SU-DHL-6 (cell line): ENCODE measurements around the gene DTYMK.

Experiments
- H2AFZ ChIP-seq: fragments of 200-600 bp; sonication (generic); 2 replicates; pipeline ENCODE4 v1.6.1; 2014; ENCODE audit warnings: low read depth, mild to moderate bottlenecking, moderate library complexity, mixed read lengths, antibody characterized with exemption, low read length; ENCODE audit not compliant: severe bottlenecking
- H3F3A ChIP-seq: fragments of 200-600 bp; shearing (Covaris generic); 2 replicates; pipeline ENCODE4 v1.6.0; 2016; ENCODE audit warnings: antibody characterized with exemption, mild to moderate bottlenecking; ENCODE audit not compliant: insufficient read depth
- H3K27ac ChIP-seq: fragments of 200-600 bp; sonication (generic); 2 replicates; pipeline ENCODE4 v1.5.1; 2016; ENCODE audit warnings: low read depth, mild to moderate bottlenecking, low read length, moderate library complexity, mixed read lengths
- H3K27me3 ChIP-seq: fragments of 200-600 bp; sonication (generic), shearing (Covaris generic); 2 replicates; pipeline ENCODE4 v1.6.0; 2014; ENCODE audit warnings: mild to moderate bottlenecking, low read length
- H3K36me3 ChIP-seq: fragments of 200-600 bp; sonication (generic); 2 replicates; pipeline ENCODE4 v1.6.1; 2014; ENCODE audit warnings: mild to moderate bottlenecking, low read length, mixed read lengths
- H3K4me2 ChIP-seq: fragments of 300-600, 200-600 bp; shearing (Covaris generic), sonication (generic); 2 replicates; pipeline ENCODE4 v1.6.0; 2014; ENCODE audit warnings: low read length, low read depth, mild to moderate bottlenecking; ENCODE audit not compliant: poor library complexity, severe bottlenecking
- H3K4me3 ChIP-seq: fragments of 200-600 bp; sonication (generic); 2 replicates; pipeline ENCODE4 v1.5.1; 2014; ENCODE audit warnings: antibody characterized with exemption, low read length, mild to moderate bottlenecking, mixed read lengths; ENCODE audit not compliant: insufficient read depth, poor library complexity, severe bottlenecking
- H3K79me2 ChIP-seq: fragments of 200-600 bp; sonication (generic); 2 replicates; pipeline ENCODE4 v1.6.1; 2014; ENCODE audit warnings: mild to moderate bottlenecking, low read length, moderate library complexity; ENCODE audit not compliant: insufficient read depth
- H3K9ac ChIP-seq: fragments of 200-600 bp; sonication (generic); 2 replicates; pipeline ENCODE4 v1.7.0; 2014; ENCODE audit warnings: mild to moderate bottlenecking, low read length
- H3K9me2 ChIP-seq: fragments of 200-600 bp; sonication (generic); replicated peaks from 2 replicates; pipeline ENCODE4 v1.6.1; 2014; ENCODE audit warnings: low read length; ENCODE audit not compliant: insufficient read depth
- H3K9me3 ChIP-seq: fragments of 200-600 bp; sonication (generic); 2 replicates; pipeline ENCODE4 v1.6.1; 2014; ENCODE audit warnings: low read length, mixed read lengths; ENCODE audit not compliant: insufficient read depth
- H4K20me1 ChIP-seq: fragments of 200-600 bp; sonication (generic); 2 replicates; pipeline ENCODE4 v1.6.1; 2014; ENCODE audit warnings: low read depth, mild to moderate bottlenecking, antibody characterized with exemption, low read length, moderate library complexity, mixed read lengths
- EZH2phosphoT487 ChIP-seq: fragments of 200-600 bp; sonication (generic), shearing (Covaris generic); conservative IDR thresholded peaks from 2 replicates; pipeline ENCODE4 v1.6.1; 2018; ENCODE audit warnings: mild to moderate bottlenecking, antibody characterized with exemption, low read length, moderate library complexity, mixed read lengths
- TF ChIP-seq, protein P1 (sequence below): fragments of 200-600 bp; sonication (generic); IDR thresholded peaks from one replicate; pipeline ENCODE4 v1.5.1; 2017; ENCODE audit warnings: antibody characterized with exemption, mild to moderate bottlenecking, low read length, moderate library complexity; ENCODE audit not compliant: insufficient read depth, poor library complexity, severe bottlenecking

DTYMK gene

DNA sequence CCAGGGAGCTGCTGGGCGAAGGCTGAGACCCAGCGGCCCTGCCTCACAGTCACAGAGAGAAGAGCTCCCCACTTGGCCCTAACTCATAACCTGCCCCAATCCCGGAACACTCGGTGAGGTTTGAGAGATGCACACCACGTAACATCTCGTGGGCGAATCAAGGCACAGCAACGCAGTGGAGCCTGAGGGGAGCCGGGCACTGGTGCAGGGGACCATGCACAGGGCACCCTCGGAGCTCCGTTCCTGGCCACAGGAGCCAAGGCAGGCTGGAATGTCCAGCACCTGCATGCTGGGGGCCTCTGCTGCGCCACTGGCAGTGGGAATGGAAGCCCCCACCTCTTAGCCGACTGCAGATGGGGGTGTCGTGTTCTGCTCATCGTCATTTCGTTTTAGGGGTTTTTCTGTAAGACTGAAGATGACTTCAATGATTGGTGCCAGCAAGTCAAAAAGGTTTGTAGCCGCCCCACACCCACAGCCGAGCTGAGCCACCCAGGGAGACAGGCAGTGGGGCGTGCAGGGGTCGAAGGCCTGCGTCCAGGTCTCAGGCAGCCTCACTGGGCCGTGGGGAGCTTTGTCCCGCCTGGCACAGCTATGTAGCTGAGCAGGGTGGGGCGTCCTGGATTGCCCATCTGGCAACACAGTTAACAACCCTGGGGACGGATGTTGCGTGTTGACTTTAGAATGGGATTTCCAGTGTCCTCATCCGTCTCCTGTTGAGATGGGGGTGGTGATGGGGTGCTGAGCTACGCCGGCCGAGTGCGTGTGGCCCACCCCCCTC is 16.1 kb downstream of the DTYMK start:
- Histone ChIP-seq H4K20me1 (no peaks in the 10 kb centered on the region), H2AFZ (no peak overlapping the region), H3K4me2 (no peak overlapping the region), H3K27me3 (no peaks in the 10 kb centered on the region), H3K9ac (no peak overlapping the region), H3K9me2 (no peaks in the 10 kb centered on the region), H3K79me2 (no peaks in the 10 kb centered on the region), H3K36me3 (no peaks in the 10 kb centered on the region), H3K4me3 (no peak overlapping the region), H3F3A (no peaks in the 10 kb centered on the region), H3K27ac (no peak overlapping the region), H3K9me3 (no peaks in the 10 kb centered on the region)
- TF ChIP-seq, protein P1, sequence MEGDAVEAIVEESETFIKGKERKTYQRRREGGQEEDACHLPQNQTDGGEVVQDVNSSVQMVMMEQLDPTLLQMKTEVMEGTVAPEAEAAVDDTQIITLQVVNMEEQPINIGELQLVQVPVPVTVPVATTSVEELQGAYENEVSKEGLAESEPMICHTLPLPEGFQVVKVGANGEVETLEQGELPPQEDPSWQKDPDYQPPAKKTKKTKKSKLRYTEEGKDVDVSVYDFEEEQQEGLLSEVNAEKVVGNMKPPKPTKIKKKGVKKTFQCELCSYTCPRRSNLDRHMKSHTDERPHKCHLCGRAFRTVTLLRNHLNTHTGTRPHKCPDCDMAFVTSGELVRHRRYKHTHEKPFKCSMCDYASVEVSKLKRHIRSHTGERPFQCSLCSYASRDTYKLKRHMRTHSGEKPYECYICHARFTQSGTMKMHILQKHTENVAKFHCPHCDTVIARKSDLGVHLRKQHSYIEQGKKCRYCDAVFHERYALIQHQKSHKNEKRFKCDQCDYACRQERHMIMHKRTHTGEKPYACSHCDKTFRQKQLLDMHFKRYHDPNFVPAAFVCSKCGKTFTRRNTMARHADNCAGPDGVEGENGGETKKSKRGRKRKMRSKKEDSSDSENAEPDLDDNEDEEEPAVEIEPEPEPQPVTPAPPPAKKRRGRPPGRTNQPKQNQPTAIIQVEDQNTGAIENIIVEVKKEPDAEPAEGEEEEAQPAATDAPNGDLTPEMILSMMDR: no peak
- TF ChIP-seq EZH2phosphoT487: no peak

DNA sequence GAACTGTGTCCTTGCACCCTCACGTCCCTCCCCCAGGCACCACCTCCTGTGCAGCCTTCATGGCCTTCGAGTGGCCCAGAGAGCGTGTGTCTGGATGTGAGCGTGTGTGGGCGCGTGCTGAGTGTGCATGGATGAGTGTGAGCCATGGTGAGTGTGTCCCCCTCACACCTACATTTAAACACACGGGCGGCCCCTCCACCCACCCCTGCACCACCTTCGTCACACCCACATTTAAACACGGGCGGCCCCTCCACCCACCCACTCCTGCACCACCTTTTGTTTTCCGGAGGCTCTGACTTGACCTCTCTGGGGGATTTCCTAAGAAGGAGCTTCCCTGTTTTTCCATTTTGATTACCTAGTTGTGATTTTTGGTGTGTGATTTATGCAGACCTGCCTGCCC is 17.8 kb downstream of the DTYMK start:
- H3F3A ChIP-seq: no peaks in the 10 kb centered on the region
- H3K27ac ChIP-seq: no peak overlapping the region
- H2AFZ ChIP-seq: no peak overlapping the region
- no peaks in the 10 kb centered on the region for H3K36me3 ChIP-seq
- TF ChIP-seq, protein P1: no peak
- TF ChIP-seq EZH2phosphoT487: no peak
- no peaks in the 10 kb centered on the region for H4K20me1 ChIP-seq
- no peaks in the 10 kb centered on the region for H3K27me3 ChIP-seq
- no peak overlapping the region for H3K9ac ChIP-seq
- H3K9me3 ChIP-seq: no peaks in the 10 kb centered on the region
- H3K4me3 ChIP-seq: no peak overlapping the region
- no peaks in the 10 kb centered on the region for H3K79me2 ChIP-seq
- H3K9me2 ChIP-seq: no peaks in the 10 kb centered on the region
- no peak overlapping the region for H3K4me2 ChIP-seq

DNA sequence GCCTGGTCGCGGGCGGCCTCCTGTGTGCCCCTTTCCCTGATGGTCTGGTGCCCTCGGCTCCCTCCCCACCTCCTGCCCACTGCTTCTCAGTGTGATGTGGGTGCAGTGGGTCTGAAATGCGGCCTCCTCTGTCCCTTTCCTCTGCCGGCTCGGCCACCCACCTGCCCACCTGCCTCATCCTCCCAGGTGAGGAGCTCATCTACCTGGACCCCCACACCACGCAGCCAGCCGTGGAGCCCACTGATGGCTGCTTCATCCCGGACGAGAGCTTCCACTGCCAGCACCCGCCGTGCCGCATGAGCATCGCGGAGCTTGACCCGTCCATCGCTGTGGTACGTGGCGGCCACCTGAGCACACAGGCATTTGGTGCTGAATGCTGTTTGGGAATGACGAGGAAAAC is 18.3 kb downstream of the DTYMK start:
- TF ChIP-seq EZH2phosphoT487: no peak
- TF ChIP-seq, protein P1: no peak
- Histone ChIP-seq H3K27me3 (no peaks in the 10 kb centered on the region), H3K9me2 (no peaks in the 10 kb centered on the region), H3K4me2 (no peak overlapping the region), H2AFZ (no peak overlapping the region), H3K79me2 (no peaks in the 10 kb centered on the region), H3K4me3 (no peak overlapping the region), H3K27ac (no peak overlapping the region), H3F3A (no peaks in the 10 kb centered on the region; the same call in 1 of the 2 replicates), H3K9ac (no peak overlapping the region), H3K36me3 (no peaks in the 10 kb centered on the region), H4K20me1 (no peaks in the 10 kb centered on the region), H3K9me3 (no peaks in the 10 kb centered on the region)
